ENCODE data around the gene PCDHGC5.

Gene PCDHGC5

DNA sequence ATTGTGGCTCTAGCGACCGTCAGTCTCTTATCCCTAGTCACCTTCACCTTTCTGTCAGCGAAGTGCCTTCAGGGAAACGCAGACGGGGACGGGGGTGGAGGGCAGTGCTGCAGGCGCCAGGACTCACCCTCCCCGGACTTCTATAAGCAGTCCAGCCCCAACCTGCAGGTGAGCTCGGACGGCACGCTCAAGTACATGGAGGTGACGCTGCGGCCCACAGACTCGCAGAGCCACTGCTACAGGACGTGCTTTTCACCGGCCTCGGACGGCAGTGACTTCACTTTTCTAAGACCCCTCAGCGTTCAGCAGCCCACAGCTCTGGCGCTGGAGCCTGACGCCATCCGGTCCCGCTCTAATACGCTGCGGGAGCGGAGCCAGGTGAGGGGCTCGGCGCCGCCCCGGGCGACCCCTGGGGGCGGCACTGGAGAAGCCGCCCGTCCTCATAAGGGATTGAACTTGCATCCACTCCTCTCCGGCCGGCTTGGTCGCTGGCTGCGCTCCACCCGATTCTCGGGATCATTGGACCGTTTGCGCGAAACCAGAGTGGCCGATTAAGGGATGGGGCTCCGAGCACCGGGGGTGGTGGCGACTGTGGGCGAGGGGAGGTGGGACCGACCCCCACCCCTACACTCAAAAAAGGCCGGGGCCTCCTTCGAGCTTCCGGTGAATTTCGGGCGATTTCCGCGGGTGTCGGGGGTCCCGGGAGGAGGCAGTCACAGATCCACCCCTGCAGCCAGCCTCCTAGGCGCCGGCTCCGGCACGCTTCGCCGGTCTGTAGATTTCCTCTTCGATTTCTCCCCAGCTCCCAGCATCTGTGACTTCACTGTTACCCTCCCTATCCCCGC lies 2.7 kb downstream of the PCDHGC5 start:
- no peak for DNase-seq

DNA sequence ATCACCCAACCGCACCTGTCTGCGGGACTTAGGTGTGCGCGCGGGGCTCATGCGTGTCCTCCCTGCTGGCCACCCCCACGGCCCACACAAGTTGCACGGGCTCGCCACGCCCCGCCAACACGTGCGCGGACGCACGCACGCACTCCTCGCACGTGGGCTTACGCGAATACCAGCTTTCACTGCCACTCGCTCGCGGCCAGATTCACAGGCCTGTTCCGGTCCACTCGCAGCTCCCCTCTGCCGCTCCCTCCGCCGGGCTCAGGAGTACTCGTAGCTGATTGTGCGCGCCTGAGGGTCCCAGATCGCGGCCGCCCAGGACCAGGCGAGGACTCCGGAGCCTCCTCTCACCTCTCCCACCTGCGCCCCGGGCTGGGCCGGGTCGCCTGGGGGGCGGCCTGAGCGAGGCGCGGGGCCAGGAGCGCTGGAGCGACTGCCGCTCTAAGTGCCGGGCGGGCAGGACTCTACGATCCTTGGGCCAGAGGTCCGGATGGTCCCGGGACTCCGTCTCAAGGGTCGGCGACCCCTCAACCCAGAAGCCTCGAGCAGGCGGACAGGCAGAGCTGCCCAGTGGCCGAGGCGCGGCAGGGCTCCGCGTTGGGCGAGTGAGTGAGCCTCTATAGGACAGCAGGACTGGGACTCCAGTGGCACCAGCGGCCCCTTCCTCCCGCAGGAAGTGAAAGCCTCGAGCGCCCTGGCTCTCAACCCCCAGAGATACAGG lies 3.4 kb downstream of the PCDHGC5 start:
- no peak for DNase-seq

- no peak for DNase-seq
Observed at GRCh38 chr5:141493500-141494422, 4.9 kb downstream of the PCDHGC5 start.

- DNase-seq, result no peak
Observed at GRCh38 chr5:141494761-141495452, 6.0 kb downstream of the PCDHGC5 start.

GRCh38 chr5:141495453-141495811 lies 6.6 kb downstream of the PCDHGC5 start:
- no peak for DNase-seq

GRCh38 chr5:141496038-141496437 lies 7.2 kb downstream of the PCDHGC5 start:
- no peak for DNase-seq

GRCh38 chr5:141501761-141502160 lies 12.9 kb downstream of the PCDHGC5 start:
- DNase-seq, result no peak

- no peak for DNase-seq
Observed at GRCh38 chr5:141503681-141504080, 14.8 kb downstream of the PCDHGC5 start.

DNA sequence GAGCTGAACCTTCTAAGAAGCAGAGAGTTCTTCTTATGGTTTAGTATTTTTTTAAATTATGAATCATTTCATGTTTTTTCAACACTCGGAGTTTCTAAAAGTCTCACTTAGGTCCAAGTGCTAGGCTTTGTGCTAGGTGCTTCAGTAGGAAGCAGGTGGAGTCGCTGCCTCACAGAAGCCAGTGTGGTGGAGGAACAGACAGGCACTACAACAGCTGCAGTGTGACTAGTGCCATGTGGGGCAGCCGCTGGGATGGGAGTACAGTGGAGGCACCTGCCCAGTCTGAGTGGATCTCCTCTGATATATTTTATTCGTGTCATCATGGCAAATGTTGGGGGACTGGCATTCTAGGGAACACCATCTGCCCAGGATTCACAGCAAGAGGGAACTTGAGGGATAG lies 15.3 kb downstream of the PCDHGC5 start:
- no peak for DNase-seq

GRCh38 chr5:141506381-141507155 lies 17.7 kb downstream of the PCDHGC5 start:
- no peak for DNase-seq

DNA sequence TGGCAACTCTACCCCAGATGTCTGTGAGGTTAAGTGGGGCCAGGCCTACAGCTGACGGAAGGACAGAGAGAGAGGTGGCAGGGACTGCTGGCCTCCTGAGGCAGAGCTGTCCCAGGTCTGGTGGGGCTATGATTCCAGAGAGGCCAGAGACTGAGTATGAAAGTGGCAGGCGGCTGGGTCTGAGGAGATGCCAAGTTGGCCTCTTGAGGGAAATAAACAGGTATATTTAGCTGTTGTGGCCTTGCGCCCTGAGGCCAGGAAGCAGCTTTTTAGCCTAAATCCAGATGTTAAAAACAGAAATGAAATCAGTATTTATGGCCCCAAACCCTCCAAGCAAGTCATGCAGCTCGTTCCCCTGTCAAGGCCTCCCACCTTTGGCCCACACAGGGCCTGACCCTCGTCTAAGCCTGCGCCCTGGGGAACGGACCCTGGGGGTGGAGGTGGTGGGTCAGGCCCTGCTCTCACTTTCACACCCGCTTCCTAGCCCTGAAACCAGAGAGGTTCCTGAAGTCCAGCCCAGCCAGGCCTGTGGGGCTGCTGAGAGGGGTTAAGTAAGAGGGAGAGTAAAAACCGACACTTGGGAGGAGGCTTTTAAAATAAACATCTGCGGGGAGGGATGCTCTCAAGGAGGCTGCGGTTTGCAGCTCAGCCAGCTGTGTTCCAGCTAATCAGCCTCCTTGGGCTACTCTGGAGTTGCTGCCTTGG lies 18.7 kb downstream of the PCDHGC5 start:
- no peak for DNase-seq

DNA sequence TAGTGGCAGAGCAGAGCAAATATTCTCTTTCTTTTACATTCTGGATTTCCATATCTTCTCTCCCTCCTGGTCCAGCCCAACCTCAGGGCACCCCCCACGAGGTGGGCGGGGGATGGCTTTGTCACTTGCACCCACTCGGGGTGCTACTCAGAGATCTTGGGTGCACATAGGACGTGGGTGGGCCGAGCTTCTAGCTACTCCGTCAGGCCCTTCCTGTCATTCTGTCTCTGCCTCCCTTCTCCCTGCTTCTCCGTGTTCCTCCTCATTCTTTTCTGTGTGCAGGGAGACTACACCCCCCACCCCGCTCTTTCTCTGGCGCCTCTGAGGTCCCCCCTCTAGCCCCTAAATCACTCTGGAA lies 19.5 kb downstream of the PCDHGC5 start:
- DNase-seq, result no peak

DNA sequence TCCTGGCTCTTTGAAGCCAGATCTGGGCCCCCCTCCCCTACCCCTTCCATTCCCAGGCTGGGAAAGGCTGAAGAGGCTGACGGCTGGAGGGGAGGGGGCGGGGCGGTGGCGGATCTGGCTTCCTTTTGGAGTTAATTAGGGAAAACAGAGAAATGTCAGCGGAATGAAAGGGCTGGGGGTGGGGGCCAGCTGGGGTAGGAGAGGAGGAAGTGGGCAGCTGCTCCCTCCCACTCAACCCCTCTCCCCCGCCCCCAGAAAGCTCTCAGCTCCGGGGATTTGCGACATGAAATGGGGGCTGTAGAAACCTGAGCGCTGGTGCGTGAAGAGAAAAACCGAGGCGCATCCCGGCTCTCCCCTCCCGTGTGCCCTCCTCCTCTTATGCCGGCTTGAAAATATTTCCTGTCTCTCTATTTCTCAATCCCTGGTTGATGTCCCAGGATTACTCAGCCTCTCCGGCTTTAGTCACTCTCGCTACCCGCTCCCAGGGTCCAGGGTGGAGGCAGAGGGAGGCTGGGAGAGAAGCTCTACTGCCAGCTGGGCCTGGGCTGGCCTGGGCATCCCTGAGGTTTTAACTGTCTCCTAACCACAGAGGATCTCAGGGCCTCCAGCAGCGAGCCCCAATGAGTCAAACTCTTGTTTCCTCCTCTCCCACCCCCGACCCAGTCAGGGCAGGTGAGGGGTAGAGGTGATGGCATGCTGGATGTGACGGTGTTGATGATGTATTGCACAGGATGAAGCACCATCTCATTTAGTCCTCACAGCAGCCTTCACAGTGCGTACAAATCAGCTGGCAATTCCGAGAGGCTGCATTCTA lies 20.1 kb downstream of the PCDHGC5 start:
- no peak for DNase-seq

- DNase-seq, result no peak
Observed at GRCh38 chr5:141510160-141510559, 21.3 kb downstream of the PCDHGC5 start.

DNA sequence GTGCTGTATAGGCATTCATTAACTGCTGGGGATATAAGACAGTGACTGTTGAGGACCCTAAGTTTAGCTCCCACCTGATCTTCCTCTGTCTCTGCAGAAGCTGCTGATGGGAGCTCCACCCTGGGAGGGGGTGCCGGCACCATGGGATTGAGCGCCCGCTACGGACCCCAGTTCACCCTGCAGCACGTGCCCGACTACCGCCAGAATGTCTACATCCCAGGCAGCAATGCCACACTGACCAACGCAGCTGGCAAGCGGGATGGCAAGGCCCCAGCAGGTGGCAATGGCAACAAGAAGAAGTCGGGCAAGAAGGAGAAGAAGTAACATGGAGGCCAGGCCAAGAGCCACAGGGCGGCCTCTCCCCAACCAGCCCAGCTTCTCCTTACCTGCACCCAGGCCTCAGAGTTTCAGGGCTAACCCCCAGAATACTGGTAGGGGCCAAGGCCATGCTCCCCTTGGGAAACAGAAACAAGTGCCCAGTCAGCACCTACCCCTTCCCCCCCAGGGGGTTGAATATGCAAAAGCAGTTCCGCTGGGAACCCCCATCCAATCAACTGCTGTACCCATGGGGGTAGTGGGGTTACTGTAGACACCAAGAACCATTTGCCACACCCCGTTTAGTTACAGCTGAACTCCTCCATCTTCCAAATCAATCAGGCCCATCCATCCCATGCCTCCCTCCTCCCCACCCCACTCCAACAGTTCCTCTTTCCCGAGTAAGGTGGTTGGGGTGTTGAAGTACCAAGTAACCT lies 22.1 kb downstream of the PCDHGC5 start:
- no peak for DNase-seq

DNA sequence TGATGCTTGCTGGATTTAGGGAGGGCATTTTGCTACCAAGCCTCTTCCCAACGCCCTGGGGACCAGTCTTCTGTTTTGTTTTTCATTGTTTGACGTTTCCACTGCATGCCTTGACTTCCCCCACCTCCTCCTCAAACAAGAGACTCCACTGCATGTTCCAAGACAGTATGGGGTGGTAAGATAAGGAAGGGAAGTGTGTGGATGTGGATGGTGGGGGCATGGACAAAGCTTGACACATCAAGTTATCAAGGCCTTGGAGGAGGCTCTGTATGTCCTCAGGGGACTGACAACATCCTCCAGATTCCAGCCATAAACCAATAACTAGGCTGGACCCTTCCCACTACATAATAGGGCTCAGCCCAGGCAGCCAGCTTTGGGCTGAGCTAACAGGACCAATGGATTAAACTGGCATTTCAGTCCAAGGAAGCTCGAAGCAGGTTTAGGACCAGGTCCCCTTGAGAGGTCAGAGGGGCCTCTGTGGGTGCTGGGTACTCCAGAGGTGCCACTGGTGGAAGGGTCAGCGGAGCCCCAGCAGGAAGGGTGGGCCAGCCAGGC lies 23.0 kb downstream of the PCDHGC5 start:
- no peak for DNase-seq

- DNase-seq, result peak; percentile 81
Observed at GRCh38 chr5:141512390-141512910, 23.6 kb downstream of the PCDHGC5 start.

DNA sequence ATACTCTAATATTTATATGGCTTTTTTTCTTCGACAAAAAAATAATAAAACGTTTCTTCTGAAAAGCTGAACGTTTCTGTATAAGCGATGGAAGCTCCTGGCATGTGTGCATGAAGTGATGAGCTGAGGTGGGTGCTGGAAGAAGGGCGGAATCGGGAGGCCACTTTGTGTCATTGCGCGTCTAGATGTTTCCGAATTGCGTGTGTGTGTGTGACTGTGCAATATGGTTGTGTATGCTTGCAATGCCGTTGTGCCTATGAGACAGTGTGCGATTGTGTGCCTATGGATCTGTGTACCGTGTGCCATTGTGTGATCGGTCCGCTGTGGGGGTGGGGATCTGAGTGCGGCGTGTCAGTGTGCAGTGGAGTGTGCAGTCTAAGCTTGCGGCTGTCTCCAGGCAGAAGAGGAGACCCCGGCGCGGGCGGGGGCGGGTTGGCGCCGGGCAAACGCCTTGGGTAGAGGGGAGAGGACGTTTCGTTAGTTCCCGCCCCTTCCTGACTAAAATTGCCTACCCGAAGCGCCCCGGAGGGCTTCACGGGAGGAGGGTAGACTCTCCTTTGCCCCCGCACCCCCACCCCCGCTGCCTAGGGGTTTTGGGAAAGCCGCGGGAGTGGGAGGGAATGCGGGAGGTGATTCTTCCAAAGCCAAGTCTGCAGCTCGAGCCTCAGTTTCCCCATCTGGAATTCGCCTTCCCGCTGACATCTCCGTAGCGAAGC lies 24.2 kb downstream of the PCDHGC5 start:
- peak; percentile 38 for DNase-seq

Data from stimulated activated naive CD4-positive, alpha-beta T cell treated with Interleukin-2 at 50 U/mL for 16 hours (primary cell).